Mucosa of descending colon (tissue), 3 donors: Measurements from ENCODE around the gene CNDP1. TPM values are rescaled to one million over a fixed set of nuclear protein-coding genes. Genes with fewer than 3 reads are reported as not detected.

ENCODE experiments used
- ATAC-seq: fragments of 200-7000 bp; cut with Tn5 transposase; one replicate; pipeline ENCODE4 v1.9.1; 2020; ENCODE audit warnings: mild to moderate bottlenecking, moderate library complexity
- DNase-seq, 3 donors: peaks; one replicate each; pipeline ENCODE4 v3.0.0-alpha.2; 2020
- H3K36me3 ChIP-seq: fragments of 200-600 bp; one replicate; pipeline ENCODE4 v1.8.0; 2021; ENCODE audit warnings: low read depth, mild to moderate bottlenecking
- H3K4me1 ChIP-seq: fragments of 200-600 bp; one replicate; pipeline ENCODE4 v1.8.0; 2021; ENCODE audit warnings: low read depth, mild to moderate bottlenecking
- H3K4me3 ChIP-seq: fragments of 200-600 bp; one replicate; pipeline ENCODE4 v1.8.0; 2021; ENCODE audit warnings: mild to moderate bottlenecking
- H3K9me3 ChIP-seq: fragments of 200-600 bp; one replicate; pipeline ENCODE4 v1.8.0; 2021; ENCODE audit warnings: mild to moderate bottlenecking
- CTCF ChIP-seq: fragments of 200-600 bp; IDR thresholded peaks from one replicate; pipeline ENCODE4 v1.8.0; 2022; ENCODE audit warnings: antibody characterized with exemption, mild to moderate bottlenecking
- intact Hi-C, 2 donors: fragments of 100-400 bp; cut with DNase I in 1 of 2; cut with micrococcal nuclease in 1 of 2; formaldehyde crosslinking; loops; one replicate each; pipeline versions ENCODE4 v1.11.0 to v1.11.1; 2022; cut with DNase I, micrococcal nuclease
- total RNA-seq, 3 donors: library from RNA; stranded (reverse); fragmentation: NEBNext Ultra II Directional in 2 of 3; extraction: Animal tissue kit (Norgen Biotek cat#: 25700) in 2 of 3; gene quantifications; one replicate each; pipeline versions ENCODE4 v1.2.1 to v1.2.4, GENCODE V29; 2021 to 2023
- donor health status: DM: no; HTN: no; CAD: no; lungs with moderate emphysema.
- donor health status: DM: no; HTN: no; CAD: no.
- donor health status: DM: no; HTN: yes; CAD: no.

The CNDP1 gene
- total RNA-seq, 3 donors from 2014 or later: 0.19 to 0.32 (median 0.19) TPM

GRCh38 chr18:74571895-74572680 is 37.8 kb downstream of the CNDP1 start:
- ATAC-seq (no peak), DNase-seq (no peak)
- H3K4me3 ChIP-seq: no peak overlapping the region
- H3K9me3 ChIP-seq: no peaks in the 10 kb centered on the region
- no peaks in the 10 kb centered on the region for H3K4me1 ChIP-seq
- intact Hi-C loops: no loop called here
- no peak for TF ChIP-seq CTCF
- H3K36me3 ChIP-seq: no peaks in the 10 kb centered on the region

- DNase-seq (no peak), ATAC-seq (no peak)
- no peak overlapping the region for H3K4me3 ChIP-seq
- no peak for TF ChIP-seq CTCF
- intact Hi-C loops: no loop called here
- no peaks in the 10 kb centered on the region for H3K9me3 ChIP-seq
- no peaks in the 10 kb centered on the region for H3K36me3 ChIP-seq
- H3K4me1 ChIP-seq: no peaks in the 10 kb centered on the region
Observed at GRCh38 chr18:74573053-74573452, 38.8 kb downstream of the CNDP1 start.

GRCh38 chr18:74574916-74575315 is 40.6 kb downstream of the CNDP1 start:
- Histone ChIP-seq H3K9me3 (no peaks in the 10 kb centered on the region), H3K4me1 (no peaks in the 10 kb centered on the region), H3K36me3 (no peaks in the 10 kb centered on the region), H3K4me3 (no peak overlapping the region)
- intact Hi-C loops: no loop called here
- no peak for TF ChIP-seq CTCF
- no peak for ATAC-seq
- DNase-seq: no peak

GRCh38 chr18:74577019-74577418 is 42.7 kb downstream of the CNDP1 start:
- intact Hi-C loops: no loop called here
- ATAC-seq: no peak
- H3K9me3 ChIP-seq: no peaks in the 10 kb centered on the region

GRCh38 chr18:74579496-74580065 is 45.3 kb downstream of the CNDP1 start:
- intact Hi-C loops: no loop called here
- Histone ChIP-seq H3K9me3 (no peaks in the 10 kb centered on the region), H3K4me1 (no peaks in the 10 kb centered on the region), H3K4me3 (no peak overlapping the region), H3K36me3 (no peaks in the 10 kb centered on the region)
- no peak for TF ChIP-seq CTCF
- DNase-seq (no peak), ATAC-seq (no peak)

More at GRCh38 chr18:74577019-74577418, 42.7 kb downstream of the CNDP1 start:
- no peak for TF ChIP-seq CTCF
- Histone ChIP-seq H3K4me3 (no peak overlapping the region), H3K36me3 (no peaks in the 10 kb centered on the region), H3K4me1 (no peaks in the 10 kb centered on the region)
- no peak for DNase-seq
